Lung (tissue), 12 donors: ENCODE results near the gene UIMC1. TPM values are rescaled to one million over a fixed set of nuclear protein-coding genes. Genes with fewer than 3 reads are reported as not detected.

Experiments
- ATAC-seq: fragments of 200-7000 bp; cut with Tn5 transposase; one replicate; pipeline ENCODE4 v1.9.1; 2020; ENCODE audit warnings: moderate number of reproducible peaks; ENCODE audit not compliant: insufficient read depth, low FRiP score
- DNase-seq, 3 donors: peaks; one replicate each; pipeline ENCODE4 v3.0.0-alpha.2; 2013 to 2017
- H3K27ac ChIP-seq, 2 donors: one replicate each; pipeline ENCODE4 v1.5.1; 2013; ENCODE audit warnings: mild to moderate bottlenecking in 2 of 2, moderate library complexity in 2 of 2, control low read depth in 1 of 2, inconsistent platforms in 1 of 2, low read depth in 1 of 2, low read length in 1 of 2
- H3K27me3 ChIP-seq, 3 donors: one replicate each; pipeline ENCODE4 v1.5.1; 2013; ENCODE audit warnings: low read length in 2 of 3; ENCODE audit not compliant: control insufficient read depth in 3 of 3, insufficient read depth in 3 of 3
- H3K36me3 ChIP-seq, 4 donors: one replicate each; pipeline ENCODE4 v1.5.1; 2013; ENCODE audit warnings: low read length in 4 of 4, mild to moderate bottlenecking in 1 of 4, moderate library complexity in 1 of 4; ENCODE audit not compliant: control insufficient read depth in 4 of 4, insufficient read depth in 4 of 4
- H3K4me1 ChIP-seq, 5 donors: one replicate each; pipeline ENCODE4 v1.5.1; 2013; ENCODE audit warnings: low read length in 5 of 5, mild to moderate bottlenecking in 2 of 5, moderate library complexity in 1 of 5; ENCODE audit not compliant: control insufficient read depth in 5 of 5, insufficient read depth in 5 of 5
- H3K4me3 ChIP-seq: one replicate; pipeline ENCODE4 v1.5.1; 2013; ENCODE audit warnings: mild to moderate bottlenecking, control low read depth, moderate library complexity
- H3K9ac ChIP-seq, 2 donors: one replicate each; pipeline ENCODE4 v1.5.1; 2013; ENCODE audit warnings: low read length in 2 of 2, control low read depth in 1 of 2; ENCODE audit not compliant: insufficient read depth in 1 of 2
- H3K9me3 ChIP-seq, 4 donors: one replicate each; pipeline ENCODE4 v1.5.1; 2013; ENCODE audit warnings: low read length in 3 of 4, mild to moderate bottlenecking in 1 of 4, moderate library complexity in 1 of 4; ENCODE audit not compliant: control insufficient read depth in 4 of 4, insufficient read depth in 3 of 4
- WGBS, 2 donors: extraction: QIAGEN DNeasy Blood & Tissue Kit; methylation state at CpG; one replicate each; pipeline ENCODE4 v1.1.7; 2013; 5-methylcytosine and 5-hydroxymethylcytosine counted together
- polyA plus RNA-seq, 2 donors: library from polyadenylated mRNA; stranded (reverse); fragments of 200-250 nt; gene quantifications; one replicate each; pipeline ENCODE4 v1.2.1, GENCODE V29; 2013
- total RNA-seq, 2 donors: library from RNA; depleted of rRNA in 1 of 2; stranded (reverse); fragments of >200 nt in 1 of 2; gene quantifications; one replicate each; pipeline ENCODE4 v1.2.1, GENCODE V29; 2014 to 2021
- TF ChIP-seq, protein P1 (sequence below): IDR thresholded peaks from 2 replicates; pipeline ENCODE4 v1.5.1; 2012; ENCODE audit warnings: mild to moderate bottlenecking; ENCODE audit errors: control extremely low read depth, extremely low read depth
- donor health status: control.
- donor health status: control.
- donor health status: Bipolar disorder and iron deficiency.
- donor health status: healthy.
- donor health status: DM: yes; HTN: yes; CAD: no.

The UIMC1 gene
- total and polyA plus RNA-seq, 4 donors: 21.6 to 50.8 (median 27.9) TPM

- no peak overlapping the region for H3K27ac ChIP-seq
- WGBS, 2 donors: 84 to 91% methylated on average over 9 of the region's 9 CpGs
Measured at GRCh38 chr5:176890455-176891330, 115.9 kb downstream of the UIMC1 start.

GRCh38 chr5:176889321-176890280 is 117.0 kb downstream of the UIMC1 start:
- 93% methylated on average over 24 of the region's 24 CpGs for WGBS, 2 donors
- TF ChIP-seq, protein P1, sequence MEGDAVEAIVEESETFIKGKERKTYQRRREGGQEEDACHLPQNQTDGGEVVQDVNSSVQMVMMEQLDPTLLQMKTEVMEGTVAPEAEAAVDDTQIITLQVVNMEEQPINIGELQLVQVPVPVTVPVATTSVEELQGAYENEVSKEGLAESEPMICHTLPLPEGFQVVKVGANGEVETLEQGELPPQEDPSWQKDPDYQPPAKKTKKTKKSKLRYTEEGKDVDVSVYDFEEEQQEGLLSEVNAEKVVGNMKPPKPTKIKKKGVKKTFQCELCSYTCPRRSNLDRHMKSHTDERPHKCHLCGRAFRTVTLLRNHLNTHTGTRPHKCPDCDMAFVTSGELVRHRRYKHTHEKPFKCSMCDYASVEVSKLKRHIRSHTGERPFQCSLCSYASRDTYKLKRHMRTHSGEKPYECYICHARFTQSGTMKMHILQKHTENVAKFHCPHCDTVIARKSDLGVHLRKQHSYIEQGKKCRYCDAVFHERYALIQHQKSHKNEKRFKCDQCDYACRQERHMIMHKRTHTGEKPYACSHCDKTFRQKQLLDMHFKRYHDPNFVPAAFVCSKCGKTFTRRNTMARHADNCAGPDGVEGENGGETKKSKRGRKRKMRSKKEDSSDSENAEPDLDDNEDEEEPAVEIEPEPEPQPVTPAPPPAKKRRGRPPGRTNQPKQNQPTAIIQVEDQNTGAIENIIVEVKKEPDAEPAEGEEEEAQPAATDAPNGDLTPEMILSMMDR: no peak
- Histone ChIP-seq H3K4me3 (no peak overlapping the region), H3K9ac (no peak overlapping the region), H3K27me3 (no peaks in the 10 kb centered on the region), H3K4me1 (peaks cover 0 to 3% (median 0%) of the 10 kb centered on the region in 5 donors), H3K9me3 (no peaks in the 10 kb centered on the region), H3K27ac (no peak overlapping the region), H3K36me3 (no peaks in the 10 kb centered on the region)
- DNase-seq (no peak), ATAC-seq (no peak)

More at GRCh38 chr5:176890455-176891330, 115.9 kb downstream of the UIMC1 start:
- DNase-seq (no peak), ATAC-seq (no peak)
- Histone ChIP-seq H3K9ac (no peak overlapping the region), H3K4me3 (no peak overlapping the region), H3K9me3 (no peaks in the 10 kb centered on the region), H3K36me3 (no peaks in the 10 kb centered on the region), H3K27me3 (no peaks in the 10 kb centered on the region), H3K4me1 (peaks cover 0 to 3% (median 0%) of the 10 kb centered on the region in 5 donors)
- TF ChIP-seq, protein P1: no peak

DNA sequence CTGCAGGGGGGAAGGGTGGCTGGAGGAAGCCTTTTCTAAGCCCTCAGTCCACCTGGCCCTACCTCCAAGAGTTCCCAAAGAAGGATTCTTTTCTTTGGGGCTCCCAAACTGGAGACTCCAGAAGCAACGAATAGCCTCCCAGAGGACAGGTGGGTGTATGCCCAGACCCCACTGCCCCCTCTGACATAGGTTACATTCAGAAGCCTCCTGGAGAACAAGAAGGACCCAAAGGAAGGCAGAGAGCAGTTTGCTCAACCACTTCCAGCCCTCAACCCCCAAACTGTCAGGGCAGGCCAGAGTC is 117.8 kb downstream of the UIMC1 start:
- TF ChIP-seq, protein P1: no peak

More for the DNA sequence above, 117.8 kb downstream of the UIMC1 start:
- no peak for ATAC-seq
- no peaks in the 10 kb centered on the region for H3K36me3 ChIP-seq
- H3K4me1 ChIP-seq: peaks cover 0 to 3% (median 0%) of the 10 kb centered on the region in 5 donors
- H3K9me3 ChIP-seq: no peaks in the 10 kb centered on the region
- no peak overlapping the region for H3K9ac ChIP-seq
- H3K4me3 ChIP-seq: no peak overlapping the region
- H3K27ac ChIP-seq: no peak overlapping the region
- DNase-seq: no peak
- no peaks in the 10 kb centered on the region for H3K27me3 ChIP-seq
- 79 to 95% methylated on average over 1 of the region's 1 CpG for WGBS, 2 donors
